GM12891 (cell line): ENCODE measurements around the gene NBL1.

ENCODE experiments used
- POLR2A ChIP-seq: IDR thresholded peaks from 2 replicates; pipeline ENCODE4 v1.6.1; 2011; ENCODE audit warnings: low read depth, low read length, control low read depth
- POLR2AphosphoS5 ChIP-seq: IDR thresholded peaks from 2 replicates; pipeline ENCODE4 v1.6.1; 2011; ENCODE audit warnings: low read depth, low read length, control low read depth
- TAF1 ChIP-seq: IDR thresholded peaks from 2 replicates; pipeline ENCODE4 v1.6.1; 2011; ENCODE audit warnings: low read depth, low read length, control low read depth

DNA sequence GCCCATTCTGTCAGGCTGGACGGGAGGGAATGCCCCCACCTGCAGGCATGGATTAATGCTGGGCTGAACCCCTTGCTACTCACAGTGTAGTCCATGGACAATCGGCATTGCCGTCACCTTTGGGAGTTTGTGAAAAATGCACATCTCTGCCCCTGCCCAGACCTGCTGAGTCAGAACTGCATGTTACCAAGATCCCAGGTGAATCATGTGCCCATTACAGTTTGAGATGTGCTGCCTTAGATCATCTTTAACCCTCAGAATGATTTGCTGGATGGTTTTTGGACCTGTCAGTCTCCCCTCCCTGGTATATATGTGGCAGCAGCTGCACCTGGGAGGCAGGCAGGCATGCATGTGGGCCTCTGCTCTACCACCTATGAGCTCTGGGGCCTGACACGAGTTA is 35.6 kb downstream of the NBL1 start:
- TF ChIP-seq POLR2A (no peak), POLR2AphosphoS5 (no peak), TAF1 (no peak)
